Endometrial microvascular endothelial cells (primary cell): ENCODE measurements around the gene RASL11B. TPM values are rescaled to one million over a fixed set of nuclear protein-coding genes. Genes with fewer than 3 reads are reported as not detected.
"Not testable (repeated sequence)": the region's sequence is repeated elsewhere in the genome, so short reads cannot be mapped to it uniquely, and the experiment has no call there.

ENCODE experiments used
- in situ Hi-C: cut with HindIII; loops from 2 replicates; pipeline ENCODE4 v1.10.0; 2017; ENCODE audit warnings: low sequenced_read_pairs, low pct_unique_long_range_greater_than_20kb; ENCODE audit errors: inconsistent ontology term
- total RNA-seq: library from RNA; depleted of rRNA; stranded (reverse); fragments of >200 nt; gene quantifications from one replicate; pipeline ENCODE4 v1.2.3, GENCODE V29; 2015; ENCODE audit errors: inconsistent ontology term

Gene RASL11B
- total RNA-seq = not detected

GRCh38 chr4:52861879-52862616 is at the start of gene RASL11B:
Gene RASL11B, plus strand, starts transcription at chr4:52862317. Its CDS starts 191 bp downstream, at chr4:52862508.
- in situ Hi-C loops = no loop called here

DNA sequence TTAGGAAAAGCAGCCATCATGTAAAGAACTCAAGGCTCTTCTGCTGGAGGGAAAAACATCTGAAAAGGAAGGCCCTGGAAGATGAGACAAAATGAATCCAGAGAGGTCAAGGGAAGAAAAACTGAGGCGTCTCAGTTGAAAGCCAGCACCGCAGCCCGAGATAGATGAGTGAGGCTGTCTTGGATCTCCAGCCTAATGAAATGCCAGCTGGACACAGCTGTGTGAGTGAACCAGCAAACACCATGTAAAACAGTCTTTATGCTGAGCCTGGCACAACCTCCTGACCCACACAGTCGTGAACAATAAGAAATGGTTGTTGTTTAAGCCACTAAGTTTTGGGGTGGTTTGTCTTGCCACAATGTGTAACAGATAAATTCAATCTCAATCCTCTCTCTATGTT is 48.6 kb upstream of the RASL11B start:
- in situ Hi-C loops = no loop called here

GRCh38 chr4:52822583-52822971 is 39.5 kb upstream of the RASL11B start:
- in situ Hi-C loops = no loop called here

- in situ Hi-C loops = no loop called here
Observed at GRCh38 chr4:52822972-52823701, 39.0 kb upstream of the RASL11B start.

DNA sequence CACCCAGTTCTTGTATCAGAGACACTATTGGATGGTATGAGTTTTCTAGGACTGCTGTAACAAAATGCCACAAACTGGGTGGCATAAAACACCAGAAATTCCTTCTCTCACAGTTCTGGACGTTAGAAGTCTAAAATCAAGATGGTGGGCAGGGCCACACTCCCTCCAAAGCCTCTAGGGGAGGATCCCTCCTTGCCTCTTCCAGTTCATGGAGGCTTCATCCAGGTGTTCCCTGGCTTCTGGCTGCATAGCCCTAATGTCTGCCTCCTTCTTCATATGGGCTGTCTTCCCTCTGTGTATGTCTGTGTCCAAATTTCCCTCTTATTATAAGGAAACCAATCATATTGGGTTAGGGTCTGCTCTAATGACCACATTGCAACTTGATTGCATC is 38.4 kb upstream of the RASL11B start:
- in situ Hi-C loops = no loop called here

- in situ Hi-C loops = no loop called here
Observed at GRCh38 chr4:52824270-52824602, 37.9 kb upstream of the RASL11B start.

- in situ Hi-C loops = no loop called here
Observed at GRCh38 chr4:52824603-52825459, 37.3 kb upstream of the RASL11B start.

DNA sequence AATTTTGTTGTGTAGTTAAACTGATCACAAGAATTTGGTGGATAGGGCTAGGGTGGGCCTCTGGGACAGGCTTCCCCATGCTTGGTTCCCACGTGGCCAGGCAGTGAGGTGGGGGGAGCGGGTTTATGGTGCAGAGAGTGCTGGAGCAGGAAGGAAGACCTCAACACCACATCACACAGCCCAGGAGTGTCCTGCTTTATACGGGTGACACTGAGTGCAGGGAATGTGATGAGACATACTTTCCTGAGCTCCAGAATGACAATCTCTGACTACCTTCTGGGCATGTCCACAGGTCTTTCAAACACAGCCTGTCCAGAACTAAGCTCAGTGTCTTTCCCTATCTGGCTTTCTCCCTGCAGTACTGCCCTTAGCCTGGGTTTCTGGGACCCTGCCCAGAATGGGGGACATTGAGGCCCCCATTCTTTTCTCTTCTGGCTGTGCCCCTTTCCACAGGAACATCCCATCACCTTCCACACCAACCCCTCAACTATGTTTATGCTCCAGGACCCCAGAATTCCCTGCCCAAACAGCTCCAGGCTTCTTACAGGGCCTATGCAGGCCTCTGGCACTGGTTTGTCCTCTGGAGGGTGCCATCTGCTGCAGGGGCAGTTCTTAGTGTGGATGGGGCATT is 36.5 kb upstream of the RASL11B start:
- in situ Hi-C loops = no loop called here

- in situ Hi-C loops = no loop called here
Observed at GRCh38 chr4:52833941-52834525, 28.1 kb upstream of the RASL11B start.

DNA sequence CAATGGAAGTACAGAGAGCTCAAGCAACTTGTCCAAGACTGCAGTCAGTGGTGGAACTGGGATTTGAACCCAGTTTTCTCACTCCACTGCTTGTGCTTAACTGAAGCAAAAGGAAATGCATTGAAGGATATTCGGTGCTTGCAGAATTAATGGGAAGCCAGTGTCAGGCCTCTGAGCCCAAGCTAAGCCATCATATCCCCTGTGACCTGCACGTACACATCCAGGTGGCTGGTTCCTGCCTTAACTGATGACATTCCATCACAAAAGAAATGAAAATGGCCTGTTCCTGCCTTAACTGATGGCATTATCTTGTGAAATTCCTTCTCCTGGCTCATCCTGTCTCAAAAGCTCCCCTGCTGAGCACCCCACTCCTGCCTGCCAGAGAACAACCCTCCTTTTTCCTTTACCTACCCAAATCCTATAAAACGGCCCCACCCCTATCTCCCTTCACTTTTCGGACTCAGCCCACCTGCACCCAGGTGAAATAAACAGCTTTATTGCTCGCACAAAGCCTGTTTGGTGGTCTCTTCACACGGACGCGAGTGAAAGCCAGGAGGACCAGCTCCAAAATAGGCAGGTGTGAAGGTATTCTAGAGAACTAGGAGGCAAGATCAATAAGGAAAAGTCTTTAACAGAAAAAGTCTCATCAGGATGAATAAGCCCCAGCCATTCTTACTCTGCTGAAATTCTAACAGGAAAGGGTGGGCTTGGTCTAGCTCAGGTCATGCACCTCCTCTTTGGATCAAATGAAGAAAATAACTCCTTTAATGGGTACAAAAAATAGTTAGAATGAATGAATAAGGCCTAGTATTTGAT is 27.3 kb upstream of the RASL11B start:
- in situ Hi-C loops = not testable (repeated sequence)

DNA sequence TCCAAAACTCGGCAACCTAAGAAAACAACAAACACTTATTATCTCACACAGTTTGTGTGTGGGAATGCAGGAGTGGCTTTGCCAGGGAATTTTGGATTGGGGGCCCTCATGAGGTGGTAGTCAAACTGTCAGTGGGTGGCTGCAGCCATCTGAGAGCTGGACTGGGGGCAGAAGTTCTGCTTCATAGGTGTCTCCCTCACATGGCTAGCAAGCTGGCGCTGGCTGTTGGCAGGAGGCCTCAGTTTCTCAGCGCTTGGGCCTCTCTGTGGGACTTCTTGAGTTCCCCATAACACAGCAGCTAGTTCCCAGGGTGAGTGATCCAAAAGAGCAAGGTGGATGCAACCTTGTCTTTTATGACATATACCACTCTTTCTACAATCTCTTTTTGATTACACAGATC is 26.0 kb upstream of the RASL11B start:
- in situ Hi-C loops = no loop called here

GRCh38 chr4:52836678-52837077 is 25.4 kb upstream of the RASL11B start:
- in situ Hi-C loops = no loop called here

DNA sequence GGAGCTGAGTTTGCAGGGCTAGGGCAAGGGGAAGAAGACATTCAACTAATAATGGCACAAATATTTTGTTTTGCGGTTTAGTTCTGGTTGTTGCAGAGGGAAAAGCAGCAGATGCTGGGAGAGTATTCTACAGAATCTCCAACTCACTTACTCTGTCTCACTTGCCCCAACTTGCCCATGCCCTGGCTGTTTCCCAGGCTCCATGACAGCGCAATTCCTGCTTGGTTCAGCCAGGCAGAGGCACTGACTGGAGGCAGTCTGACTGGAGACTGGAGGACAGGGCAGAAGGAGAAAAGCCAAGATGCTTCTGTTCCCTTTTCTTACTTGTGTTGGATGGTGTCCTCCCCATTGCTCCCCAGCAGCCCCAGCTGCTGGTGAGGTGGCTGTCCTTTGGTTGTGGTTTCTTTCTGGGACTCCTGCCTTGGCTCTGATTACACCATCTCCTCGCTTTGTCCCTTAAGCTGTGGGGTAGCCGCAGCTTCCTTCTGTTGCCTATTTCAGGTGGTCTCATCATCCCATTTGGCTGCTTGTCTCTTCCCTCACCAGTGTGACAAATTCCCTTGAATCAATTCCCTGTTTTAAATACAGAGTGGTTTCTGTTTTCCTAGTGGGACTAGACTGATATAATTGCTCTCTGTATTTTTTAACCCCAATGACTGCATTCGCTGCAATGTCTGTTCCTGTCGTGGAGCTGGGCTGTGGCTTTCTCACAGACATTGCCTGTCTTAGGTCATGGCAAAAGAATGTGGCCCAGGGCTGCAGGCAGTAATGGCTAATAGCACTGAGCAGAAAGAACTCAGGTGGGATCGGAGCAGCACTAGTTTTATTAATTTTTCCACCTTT is 24.2 kb upstream of the RASL11B start:
- in situ Hi-C loops = no loop called here

DNA sequence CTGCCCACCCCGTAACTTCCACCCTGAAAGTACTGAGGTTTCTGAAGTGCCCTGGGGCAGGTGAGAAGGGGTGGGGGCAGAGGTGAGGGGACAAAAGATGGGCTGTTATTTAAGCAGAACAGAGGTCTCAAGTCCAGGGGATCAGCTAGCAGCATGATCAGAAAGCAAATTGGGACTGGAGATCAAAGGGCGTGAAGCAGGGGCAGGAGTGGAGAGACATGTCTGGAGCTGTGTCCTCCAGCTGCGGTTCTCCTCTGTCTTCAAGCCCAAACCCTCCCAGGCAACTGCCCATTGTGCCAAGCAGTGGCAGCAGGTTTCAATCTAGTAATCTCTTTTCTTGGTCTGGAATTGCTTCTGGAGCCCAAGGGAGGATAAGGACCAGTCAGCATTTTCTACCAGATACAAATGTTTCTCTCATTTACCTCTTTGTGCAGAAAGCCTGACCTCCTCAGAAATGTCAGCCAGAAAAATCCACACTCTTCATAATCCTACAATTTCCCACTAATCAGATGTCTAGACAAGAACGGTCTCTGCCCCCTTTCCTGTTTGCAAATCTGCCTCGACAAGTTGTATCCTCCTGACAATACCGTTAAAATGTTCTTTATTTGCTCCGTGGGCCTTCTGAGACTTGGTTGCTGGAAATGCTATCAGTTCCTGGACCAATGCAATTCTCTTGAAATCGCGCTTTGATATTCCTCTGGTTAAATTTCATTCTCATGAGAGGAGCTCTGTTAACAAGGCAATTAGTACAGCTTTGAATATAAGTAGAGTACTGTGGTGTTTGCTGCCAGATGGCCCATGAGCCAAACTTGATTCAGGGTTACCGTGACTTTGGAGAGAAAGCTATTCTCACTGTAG is 23.2 kb upstream of the RASL11B start:
- in situ Hi-C loops = no loop called here

- in situ Hi-C loops = no loop called here
Observed at GRCh38 chr4:52840531-52841370, 21.4 kb upstream of the RASL11B start.
